Measurements from ENCODE around the gene PRG3.
"Not testable (repeated sequence)": the region's sequence is repeated elsewhere in the genome, so short reads cannot be mapped to it uniquely, and the experiment has no call there.

Gene PRG3

GRCh38 chr11:57349491-57350274, 31.3 kb downstream of the PRG3 start:
- no peak for TF ChIP-seq ZNF274 (IDR thresholded peaks at IDR 0.05; ENCODE audit: low read depth, low read length)
- no peak overlapping the region for H3K4me3 ChIP-seq (ENCODE audit: low read length)

GRCh38 chr11:57348636-57349313, 32.2 kb downstream of the PRG3 start:
- TF ChIP-seq ZNF274 (IDR thresholded peaks at IDR 0.05; ENCODE audit: low read depth, low read length) = no peak
- H3K4me3 ChIP-seq (ENCODE audit: low read length) = no peak overlapping the region

GRCh38 chr11:57348052-57348451, 32.9 kb downstream of the PRG3 start:
- TF ChIP-seq ZNF274 (IDR thresholded peaks at IDR 0.05; ENCODE audit: low read depth, low read length) = no peak
- H3K4me3 ChIP-seq (ENCODE audit: low read length) = no peak overlapping the region

GRCh38 chr11:57347336-57347735, 33.6 kb downstream of the PRG3 start:
- no peak overlapping the region for H3K4me3 ChIP-seq (ENCODE audit: low read length)
- no peak for TF ChIP-seq ZNF274 (IDR thresholded peaks at IDR 0.05; ENCODE audit: low read depth, low read length)

- TF ChIP-seq ZNF274 (IDR thresholded peaks at IDR 0.05; ENCODE audit: low read depth, low read length) = no peak
- no peak overlapping the region for H3K4me3 ChIP-seq (ENCODE audit: low read length)
These were observed 35.3 kb downstream of the PRG3 start for GRCh38 chr11:57345555-57346211.

- no peak for TF ChIP-seq ZNF274 (IDR thresholded peaks at IDR 0.05; ENCODE audit: low read depth, low read length)
- H3K4me3 ChIP-seq (ENCODE audit: low read length) = no peak overlapping the region
These were observed 36.1 kb downstream of the PRG3 start for GRCh38 chr11:57344826-57345225.

- no peak overlapping the region for H3K4me3 ChIP-seq (ENCODE audit: low read length)
- TF ChIP-seq ZNF274 (IDR thresholded peaks at IDR 0.05; ENCODE audit: low read depth, low read length) = no peak
These were observed 37.1 kb downstream of the PRG3 start for GRCh38 chr11:57343825-57344224.

- TF ChIP-seq ZNF274 (IDR thresholded peaks at IDR 0.05; ENCODE audit: low read depth, low read length) = no peak
- no peak overlapping the region for H3K4me3 ChIP-seq (ENCODE audit: low read length)
These were observed 38.2 kb downstream of the PRG3 start for GRCh38 chr11:57342702-57343101.

- H3K4me3 ChIP-seq (ENCODE audit: low read length) = no peak overlapping the region
- TF ChIP-seq ZNF274 (IDR thresholded peaks at IDR 0.05; ENCODE audit: low read depth, low read length) = no peak
These were observed 39.6 kb downstream of the PRG3 start for GRCh38 chr11:57341250-57341808.

- no peak overlapping the region for H3K4me3 ChIP-seq (ENCODE audit: low read length)
- TF ChIP-seq ZNF274 (IDR thresholded peaks at IDR 0.05; ENCODE audit: low read depth, low read length) = no peak
These were observed 40.8 kb downstream of the PRG3 start for GRCh38 chr11:57340039-57340615.

GRCh38 chr11:57339328-57339727, 41.6 kb downstream of the PRG3 start:
- TF ChIP-seq ZNF274 (IDR thresholded peaks at IDR 0.05; ENCODE audit: low read depth, low read length) = no peak

GRCh38 chr11:57338142-57338541, 42.8 kb downstream of the PRG3 start, which contains the start of gene P2RX3:
Gene P2RX3 (plus strand): TSS chr11:57338352. CDS start chr11:57338551, 199 bp downstream.
- H3K4me3 ChIP-seq (ENCODE audit: low read length) = no peak within 1 kb of the TSS
- no peak for TF ChIP-seq ZNF274 (IDR thresholded peaks at IDR 0.05; ENCODE audit: low read depth, low read length)

More at GRCh38 chr11:57339328-57339727, 41.6 kb downstream of the PRG3 start:
- H3K4me3 ChIP-seq (ENCODE audit: low read length) = no peak overlapping the region

- H3K4me3 ChIP-seq (ENCODE audit: low read length) = not testable (repeated sequence)
These were observed 44.1 kb downstream of the PRG3 start for GRCh38 chr11:57336856-57337255.

GRCh38 chr11:57336111-57336666, 44.8 kb downstream of the PRG3 start:
- H3K4me3 ChIP-seq (ENCODE audit: low read length) = peak overlapping the region; percentile 63
- TF ChIP-seq ZNF274 (IDR thresholded peaks at IDR 0.05; ENCODE audit: low read depth, low read length) = no peak
